ENCODE data around the gene MAML2. TPM values are rescaled to one million over a fixed set of nuclear protein-coding genes. Genes with fewer than 3 reads are reported as not detected.

Gene MAML2
- polyA plus RNA-seq, 3 donors, result 0.57 to 7.6 (median 1.2) TPM

GRCh38 chr11:96278039-96278897 lies 64.7 kb downstream of the MAML2 start:
- Mint-ChIP-seq H3K36me3 (peaks cover 6 to 18% of the 10 kb centered on the region in 2 donors), H3K27ac (peak overlapping the region in 1 of 7 donors; percentile 54), H3K9me3 (no peaks in the 10 kb centered on the region), H3K27me3 (ENCODE audit: low read depth in 3 of 3) (no peaks in the 10 kb centered on the region), H3K4me1 (peaks cover 46% of the 10 kb centered on the region), H3K4me3 (no peak overlapping the region)
- H3K79me2 ChIP-seq (ENCODE audit: insufficient read depth, low read length), result no peaks in the 10 kb centered on the region
- no peak for TF ChIP-seq CTCF (IDR thresholded peaks at IDR 0.05)
- H3K27me3 ChIP-seq (ENCODE audit: control insufficient read depth in 2 of 2, insufficient read depth in 2 of 2, low read length in 2 of 2), result no peaks in the 10 kb centered on the region
- no peak overlapping the region for H3K9ac ChIP-seq (ENCODE audit: insufficient read depth, low read length, poor library complexity, severe bottlenecking)
- intact Hi-C loops (cut with micrococcal nuclease), result no loop called here
- H4K20me1 ChIP-seq (ENCODE audit: insufficient read depth, low read length), result no peaks in the 10 kb centered on the region
- peaks cover 19 to 24% of the 10 kb centered on the region in 2 donors for H3K4me1 ChIP-seq (ENCODE audit: control insufficient read depth in 1 of 2, insufficient read depth in 2 of 2, low read length in 2 of 2)
- no peaks in the 10 kb centered on the region for H3K36me3 ChIP-seq (replicated peaks in 1 of 2; ENCODE audit: control insufficient read depth in 1 of 2, insufficient read depth in 2 of 2, low read length in 2 of 2)
- no peak overlapping the region for H3K27ac ChIP-seq (ENCODE audit: low read depth in 1 of 2, low read length in 2 of 2)
- no peak overlapping the region for H2AFZ ChIP-seq (ENCODE audit: insufficient read depth, low read depth, low read length, poor library complexity, severe bottlenecking)
- DNase-seq, result no peak
- 78% methylated on average over 3 of the region's 6 CpGs for WGBS (ENCODE audit: insufficient coverage)
- no peaks in the 10 kb centered on the region for H3K9me3 ChIP-seq (replicated peaks in 1 of 2; ENCODE audit: control insufficient read depth in 1 of 2, insufficient read depth in 1 of 2, low read length in 2 of 2)
- no peak overlapping the region for H3K4me3 ChIP-seq (replicated peaks in 1 of 3; ENCODE audit: low read depth in 2 of 3, low read length in 3 of 3)
- H3K4me2 ChIP-seq (replicated peaks; ENCODE audit: extremely low read depth, low read length, poor library complexity, severe bottlenecking), result no peak overlapping the region

GRCh38 chr11:96277696-96278038 lies 65.3 kb downstream of the MAML2 start:
- H3K4me1 Mint-ChIP-seq, result peaks cover 44% of the 10 kb centered on the region
- H3K27ac Mint-ChIP-seq, result no peak overlapping the region
- no peak for DNase-seq

More at GRCh38 chr11:96277696-96278038, 65.3 kb downstream of the MAML2 start:
- Histone ChIP-seq H3K4me3 (replicated peaks in 1 of 3; ENCODE audit: low read depth in 2 of 3, low read length in 3 of 3) (no peak overlapping the region), H3K36me3 (replicated peaks in 1 of 2; ENCODE audit: control insufficient read depth in 1 of 2, insufficient read depth in 2 of 2, low read length in 2 of 2) (no peaks in the 10 kb centered on the region), H3K79me2 (ENCODE audit: insufficient read depth, low read length) (no peaks in the 10 kb centered on the region), H2AFZ (ENCODE audit: insufficient read depth, low read depth, low read length, poor library complexity, severe bottlenecking) (no peak overlapping the region), H3K9ac (ENCODE audit: insufficient read depth, low read length, poor library complexity, severe bottlenecking) (no peak overlapping the region), H3K4me1 (ENCODE audit: control insufficient read depth in 1 of 2, insufficient read depth in 2 of 2, low read length in 2 of 2) (peaks cover 15 to 18% of the 10 kb centered on the region in 2 donors), H3K27ac (ENCODE audit: low read depth in 1 of 2, low read length in 2 of 2) (no peak overlapping the region), H3K9me3 (replicated peaks in 1 of 2; ENCODE audit: control insufficient read depth in 1 of 2, insufficient read depth in 1 of 2, low read length in 2 of 2) (no peaks in the 10 kb centered on the region), H3K27me3 (ENCODE audit: control insufficient read depth in 2 of 2, insufficient read depth in 2 of 2, low read length in 2 of 2) (no peaks in the 10 kb centered on the region), H4K20me1 (ENCODE audit: insufficient read depth, low read length) (no peaks in the 10 kb centered on the region), H3K4me2 (replicated peaks; ENCODE audit: extremely low read depth, low read length, poor library complexity, severe bottlenecking) (no peak overlapping the region)
- H3K9me3 Mint-ChIP-seq, result no peaks in the 10 kb centered on the region
- no peak overlapping the region for H3K4me3 Mint-ChIP-seq
- intact Hi-C loops (cut with micrococcal nuclease), result no loop called here
- peaks cover 6 to 18% of the 10 kb centered on the region in 2 donors for H3K36me3 Mint-ChIP-seq
- TF ChIP-seq CTCF (IDR thresholded peaks at IDR 0.05), result no peak
- no peaks in the 10 kb centered on the region for H3K27me3 Mint-ChIP-seq (ENCODE audit: low read depth in 3 of 3)
